Thyroid gland (tissue), 4 donors: ENCODE data around the gene SPAG7.

ENCODE experiments used
- POLR2A ChIP-seq, 2 donors: fragments of 450-650 bp; IDR thresholded peaks; one replicate each; pipeline ENCODE4 v1.6.1; 2017; ENCODE audit warnings: antibody characterized with exemption in 2 of 2, mild to moderate bottlenecking in 2 of 2, moderate library complexity in 1 of 2
- TF ChIP-seq, protein P1 (sequence below), 6 experiments: fragments of 200-600 bp in 3 of 6; fragments of 450-650 bp in 3 of 6; sonication (generic) in 3 of 6; IDR thresholded peaks; one replicate each; pipeline ENCODE4 v1.5.1; 2016 to 2019; ENCODE audit warnings: antibody characterized with exemption in 6 of 6, mild to moderate bottlenecking in 2 of 6, inconsistent platforms in 1 of 6, moderate library complexity in 1 of 6

DNA sequence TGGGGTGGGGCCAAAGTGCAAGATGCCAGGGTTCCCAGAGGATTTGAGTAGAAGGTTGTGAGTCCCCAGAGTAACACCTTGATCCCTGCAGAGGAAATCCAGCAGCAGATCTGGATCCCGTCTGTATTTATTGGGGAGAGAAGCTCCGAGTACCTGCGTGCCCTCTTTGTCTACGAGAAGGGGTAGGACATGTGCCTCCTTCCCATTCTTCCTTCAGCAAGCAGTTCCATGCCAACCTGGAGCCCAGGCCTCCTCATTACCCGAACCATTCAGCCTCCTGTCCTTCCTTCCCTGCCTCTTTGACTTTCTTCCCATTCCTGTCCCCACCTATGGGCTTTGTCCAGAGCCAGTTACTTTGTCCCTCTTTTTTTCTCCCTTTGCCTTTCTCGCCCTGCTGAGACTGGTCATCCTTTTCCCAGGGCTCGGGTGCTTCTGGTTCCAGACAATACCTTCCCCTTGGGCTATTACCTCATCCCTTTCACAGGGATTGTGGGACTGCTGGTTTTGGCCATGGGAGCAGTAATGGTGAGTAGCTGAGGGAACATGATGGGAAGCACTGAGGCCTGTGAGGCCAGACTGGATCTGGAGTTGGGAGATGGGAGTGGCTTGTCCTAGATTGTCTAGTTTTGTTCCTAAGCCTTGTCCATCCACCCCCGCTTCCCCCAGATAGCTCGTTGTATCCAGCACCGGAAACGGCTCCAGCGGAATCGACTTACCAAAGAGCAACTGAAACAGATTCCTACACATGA, 24.7 kb downstream of the SPAG7 start:
- TF ChIP-seq, protein P1, sequence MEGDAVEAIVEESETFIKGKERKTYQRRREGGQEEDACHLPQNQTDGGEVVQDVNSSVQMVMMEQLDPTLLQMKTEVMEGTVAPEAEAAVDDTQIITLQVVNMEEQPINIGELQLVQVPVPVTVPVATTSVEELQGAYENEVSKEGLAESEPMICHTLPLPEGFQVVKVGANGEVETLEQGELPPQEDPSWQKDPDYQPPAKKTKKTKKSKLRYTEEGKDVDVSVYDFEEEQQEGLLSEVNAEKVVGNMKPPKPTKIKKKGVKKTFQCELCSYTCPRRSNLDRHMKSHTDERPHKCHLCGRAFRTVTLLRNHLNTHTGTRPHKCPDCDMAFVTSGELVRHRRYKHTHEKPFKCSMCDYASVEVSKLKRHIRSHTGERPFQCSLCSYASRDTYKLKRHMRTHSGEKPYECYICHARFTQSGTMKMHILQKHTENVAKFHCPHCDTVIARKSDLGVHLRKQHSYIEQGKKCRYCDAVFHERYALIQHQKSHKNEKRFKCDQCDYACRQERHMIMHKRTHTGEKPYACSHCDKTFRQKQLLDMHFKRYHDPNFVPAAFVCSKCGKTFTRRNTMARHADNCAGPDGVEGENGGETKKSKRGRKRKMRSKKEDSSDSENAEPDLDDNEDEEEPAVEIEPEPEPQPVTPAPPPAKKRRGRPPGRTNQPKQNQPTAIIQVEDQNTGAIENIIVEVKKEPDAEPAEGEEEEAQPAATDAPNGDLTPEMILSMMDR (IDR thresholded peaks at IDR 0.05): no peak
- no peak for TF ChIP-seq POLR2A (IDR thresholded peaks at IDR 0.05)
